NCI-H510A treated with DMSO at 0.1 percent for 48 hours (cell line): ENCODE data around the gene SHOX.
"Not testable (repeated sequence)": the region's sequence is repeated elsewhere in the genome, so short reads cannot be mapped to it uniquely, and the experiment has no call there.

Experiments
- DNase-seq: peaks from one replicate; lab custom pipeline; 2025; lab: John Stamatoyannopoulos, UW

The SHOX gene

DNA sequence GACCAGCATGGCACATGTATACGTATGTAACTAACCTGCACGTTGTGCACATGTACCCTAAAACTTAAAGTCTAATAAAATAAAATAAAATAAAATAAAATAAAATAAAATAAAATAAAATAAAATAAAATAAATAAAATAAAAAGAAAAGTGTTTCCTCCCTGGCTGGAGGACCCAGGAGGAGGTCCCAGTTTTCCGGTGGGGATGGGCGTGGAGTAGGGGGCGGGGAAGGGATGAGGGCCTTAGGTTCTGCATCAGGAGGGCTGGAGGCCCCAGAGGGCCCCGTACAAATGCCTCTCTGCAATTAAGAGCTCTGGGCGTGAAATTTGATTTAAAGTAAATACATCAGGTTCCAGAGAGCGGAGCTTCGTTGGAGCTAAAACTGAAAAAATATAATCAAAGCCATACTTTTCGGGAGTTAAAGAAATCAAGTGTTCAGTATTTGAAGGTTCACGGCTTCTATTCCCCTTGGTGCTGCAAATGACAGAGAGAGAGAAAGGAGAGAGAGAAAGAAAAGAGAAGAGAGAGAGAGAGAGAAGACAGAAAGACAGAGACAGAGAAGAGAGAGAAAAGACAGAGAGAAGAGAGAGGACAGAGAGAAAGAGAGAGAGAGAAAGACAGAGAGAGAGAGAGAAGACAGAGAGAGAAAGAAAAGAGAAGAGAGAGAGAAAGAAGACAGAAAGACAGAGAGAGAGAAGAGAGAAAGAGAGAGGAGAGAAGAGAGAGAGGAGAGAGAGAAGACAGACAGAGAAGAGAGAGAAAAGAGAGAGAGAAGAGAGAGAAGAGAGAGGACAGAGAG lies 8.7 kb upstream of the SHOX start:
- DNase-seq = no peak

DNA sequence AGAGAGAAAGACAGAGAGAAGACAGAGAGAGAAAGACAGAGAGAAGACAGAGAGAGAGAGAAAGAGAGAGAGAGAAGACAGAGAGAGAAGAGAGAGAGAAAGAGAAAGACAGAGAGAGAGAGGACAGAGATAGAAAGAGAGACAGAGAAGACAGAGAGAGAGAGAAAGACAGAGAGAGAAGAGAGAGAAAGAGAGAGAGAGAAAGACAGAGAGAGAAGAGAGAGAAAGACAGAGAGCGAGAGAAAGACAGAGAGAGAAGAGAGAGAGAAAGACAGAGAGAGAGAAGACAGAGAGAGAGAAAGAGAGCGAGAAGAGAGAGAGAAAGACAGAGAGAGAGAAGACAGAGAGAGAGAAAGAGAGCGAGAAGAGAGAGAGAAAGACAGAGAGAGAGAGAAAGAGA lies 7.8 kb upstream of the SHOX start:
- not testable (repeated sequence) for DNase-seq

DNA sequence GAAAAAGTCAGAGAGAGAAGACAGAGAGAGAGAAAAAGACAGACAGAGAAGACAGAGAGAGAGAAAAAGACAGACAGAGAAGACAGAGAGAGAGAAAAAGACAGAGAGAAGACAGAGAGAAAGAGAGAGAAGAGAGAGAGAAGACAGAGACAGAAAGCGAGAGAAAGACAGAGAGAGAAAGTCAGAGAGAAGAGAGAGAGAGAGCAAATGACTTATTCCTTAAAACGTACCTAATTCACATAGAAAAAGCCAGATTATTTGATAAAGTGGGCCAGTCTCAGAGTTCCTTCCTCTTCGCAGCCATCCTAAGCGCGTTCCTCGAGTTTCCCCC lies 7.4 kb upstream of the SHOX start:
- DNase-seq = no peak

DNA sequence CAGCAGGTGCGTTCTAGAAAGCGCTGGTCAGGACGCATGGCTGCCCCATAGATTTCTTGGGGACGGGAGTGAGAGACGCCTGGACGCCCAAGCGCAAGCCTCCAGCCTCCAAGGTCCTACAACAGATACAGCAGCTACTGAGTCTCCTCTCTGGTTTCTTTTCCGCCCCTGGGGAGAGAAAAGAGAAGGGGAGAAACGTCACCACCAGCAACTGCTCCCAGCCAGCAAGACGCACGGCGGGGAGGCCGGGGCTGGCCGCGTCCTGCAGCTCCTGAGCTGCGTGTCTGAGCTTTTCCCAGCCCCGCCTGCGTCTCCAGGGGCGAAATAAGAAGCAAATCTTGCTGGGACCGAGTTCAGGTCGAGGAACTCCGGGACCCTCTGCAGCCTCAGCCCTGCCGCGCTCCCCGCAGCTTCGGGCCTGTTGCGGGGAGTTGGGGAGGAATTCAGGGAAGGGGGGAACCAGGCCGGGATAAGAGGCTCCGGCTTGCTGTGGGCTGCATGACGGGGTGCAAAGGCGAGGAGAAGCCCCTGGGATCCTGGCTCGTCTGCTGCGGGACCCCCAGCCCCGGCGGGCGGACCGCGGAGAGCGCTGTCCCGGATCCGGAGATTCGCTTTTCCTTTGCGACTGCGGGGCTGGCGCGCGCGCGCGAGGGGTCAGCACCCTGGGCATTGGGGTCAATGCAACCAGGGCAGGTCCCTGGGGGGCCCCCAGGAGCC lies 6.8 kb upstream of the SHOX start:
- DNase-seq = no peak

DNA sequence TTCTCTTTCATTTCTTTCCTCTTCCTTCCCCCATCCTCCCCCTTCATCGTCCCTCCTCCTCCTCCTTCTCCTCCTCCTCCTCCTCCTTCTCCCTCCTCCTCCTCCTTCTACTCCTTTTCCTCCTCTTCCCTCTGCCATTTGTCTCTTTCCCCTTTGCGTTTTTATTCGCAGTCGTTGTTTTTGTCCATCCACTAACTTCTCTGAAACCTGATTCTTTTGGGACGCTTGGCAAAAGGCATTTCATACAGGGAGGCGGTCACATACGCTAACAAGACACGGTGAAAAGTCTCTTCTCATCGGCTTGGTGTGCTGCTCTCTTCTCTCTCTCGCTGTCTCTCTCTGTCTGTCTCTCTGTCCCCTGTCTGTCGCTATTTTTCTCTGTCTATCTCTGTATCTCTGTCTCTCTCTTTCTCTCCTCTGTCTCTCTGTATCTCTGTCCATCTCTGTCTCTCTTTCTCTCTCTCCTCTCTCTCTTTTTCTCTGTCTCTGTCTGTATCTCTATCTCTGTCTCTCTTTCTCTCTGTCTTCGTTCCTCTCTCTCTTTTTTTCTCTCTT lies 5.4 kb upstream of the SHOX start:
- no peak for DNase-seq

DNA sequence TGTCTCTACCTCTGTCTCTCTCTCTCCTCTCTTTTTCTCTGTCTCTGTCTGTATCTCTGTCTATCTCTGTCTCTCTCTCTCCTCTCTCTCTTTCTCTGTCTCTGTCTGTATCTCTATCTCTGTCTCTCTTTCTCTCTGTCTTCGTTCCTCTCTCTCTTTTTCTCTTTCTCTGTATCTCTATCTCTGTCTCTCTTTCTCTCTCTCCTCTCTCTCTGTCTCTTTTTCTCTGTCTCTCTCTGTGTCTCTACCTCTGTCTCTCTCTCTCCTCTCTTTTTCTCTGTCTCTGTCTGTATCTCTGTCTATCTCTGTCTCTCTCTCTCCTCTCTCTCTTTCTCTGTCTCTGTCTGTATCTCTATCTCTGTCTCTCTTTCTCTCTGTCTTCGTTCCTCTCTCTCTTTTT lies 4.5 kb upstream of the SHOX start:
- not testable (repeated sequence) for DNase-seq

DNA sequence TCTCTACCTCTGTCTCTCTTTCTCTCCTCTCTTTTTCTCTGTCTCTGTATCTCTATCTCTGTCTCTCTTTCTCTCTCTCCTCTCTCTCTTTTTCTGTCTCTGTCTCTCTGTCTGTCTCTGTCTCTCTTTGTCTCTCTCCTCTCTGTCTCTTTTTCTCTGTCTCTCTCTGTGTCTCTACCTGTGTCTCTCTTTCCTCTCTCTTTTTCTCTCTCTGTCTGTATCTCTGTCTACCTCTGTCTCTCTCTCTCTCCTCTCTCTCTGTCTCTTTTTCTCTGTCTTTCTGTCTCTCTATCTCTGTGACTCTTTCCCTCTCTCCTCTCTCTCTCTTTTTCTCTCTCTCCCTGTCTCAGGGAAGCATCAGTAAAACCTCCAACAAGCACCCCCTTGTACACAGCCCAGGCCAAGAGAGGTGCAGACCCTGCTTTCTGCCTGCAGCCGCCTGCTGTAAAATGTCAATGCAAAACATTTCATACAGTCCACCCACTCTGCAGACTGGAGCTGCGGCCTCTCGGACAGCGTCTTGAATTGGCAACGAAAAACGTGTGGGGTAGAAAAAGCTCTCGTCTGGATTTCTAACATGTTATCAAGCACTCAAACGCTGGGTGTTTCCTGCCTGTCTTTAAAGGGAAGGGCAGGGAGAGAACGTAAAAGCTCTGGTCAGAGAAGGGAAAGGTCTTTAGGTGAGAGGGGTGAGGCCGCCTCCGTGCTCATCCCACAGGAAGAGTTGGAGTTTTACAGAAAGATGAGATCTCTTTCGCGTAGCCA lies 3.7 kb upstream of the SHOX start:
- DNase-seq = no peak

DNA sequence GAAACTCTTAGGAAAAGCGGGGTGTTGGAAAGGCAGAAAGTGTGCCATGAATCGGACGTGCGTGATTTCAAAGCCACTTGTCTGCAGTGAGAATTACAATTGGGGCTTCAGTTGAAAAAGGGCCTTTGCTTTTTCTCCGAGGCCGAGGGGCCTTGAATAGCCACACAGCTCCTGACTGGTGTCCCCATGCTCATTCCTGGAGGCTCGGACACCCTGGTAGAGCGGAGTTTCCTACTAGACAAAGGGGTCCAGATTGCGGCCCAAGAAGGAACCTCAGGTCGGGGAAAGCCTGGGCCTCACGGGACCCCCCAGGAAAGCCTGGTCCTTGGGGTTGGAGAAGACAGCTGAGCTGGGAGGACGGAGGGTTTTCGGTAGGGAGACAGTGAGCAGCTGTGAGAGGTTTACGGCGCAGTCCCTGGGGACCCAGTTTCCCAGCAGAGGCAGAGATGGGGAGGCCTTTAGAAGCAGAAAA lies 3.0 kb upstream of the SHOX start:
- DNase-seq = no peak

DNA sequence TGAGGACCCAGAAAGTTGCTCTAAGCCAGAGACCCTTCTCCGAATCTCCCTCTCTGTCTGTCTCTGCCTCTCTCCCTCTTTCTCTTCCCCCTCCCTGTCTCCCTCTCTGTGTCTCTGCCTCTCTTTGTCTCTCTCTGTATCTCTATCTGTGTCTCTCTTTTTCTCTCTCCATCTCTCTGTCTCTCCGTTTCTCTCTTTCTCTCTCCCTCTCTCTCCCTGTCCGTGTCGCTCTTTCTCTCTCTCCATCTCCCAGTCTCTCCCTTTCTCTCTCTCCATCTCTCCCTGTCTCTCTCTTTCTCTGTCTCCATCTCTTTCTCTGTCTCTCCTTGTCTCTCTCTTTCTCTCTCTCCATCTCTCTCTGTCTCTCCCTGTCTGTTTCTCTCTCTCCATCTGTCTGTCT lies 2.6 kb upstream of the SHOX start:
- DNase-seq = no peak

DNA sequence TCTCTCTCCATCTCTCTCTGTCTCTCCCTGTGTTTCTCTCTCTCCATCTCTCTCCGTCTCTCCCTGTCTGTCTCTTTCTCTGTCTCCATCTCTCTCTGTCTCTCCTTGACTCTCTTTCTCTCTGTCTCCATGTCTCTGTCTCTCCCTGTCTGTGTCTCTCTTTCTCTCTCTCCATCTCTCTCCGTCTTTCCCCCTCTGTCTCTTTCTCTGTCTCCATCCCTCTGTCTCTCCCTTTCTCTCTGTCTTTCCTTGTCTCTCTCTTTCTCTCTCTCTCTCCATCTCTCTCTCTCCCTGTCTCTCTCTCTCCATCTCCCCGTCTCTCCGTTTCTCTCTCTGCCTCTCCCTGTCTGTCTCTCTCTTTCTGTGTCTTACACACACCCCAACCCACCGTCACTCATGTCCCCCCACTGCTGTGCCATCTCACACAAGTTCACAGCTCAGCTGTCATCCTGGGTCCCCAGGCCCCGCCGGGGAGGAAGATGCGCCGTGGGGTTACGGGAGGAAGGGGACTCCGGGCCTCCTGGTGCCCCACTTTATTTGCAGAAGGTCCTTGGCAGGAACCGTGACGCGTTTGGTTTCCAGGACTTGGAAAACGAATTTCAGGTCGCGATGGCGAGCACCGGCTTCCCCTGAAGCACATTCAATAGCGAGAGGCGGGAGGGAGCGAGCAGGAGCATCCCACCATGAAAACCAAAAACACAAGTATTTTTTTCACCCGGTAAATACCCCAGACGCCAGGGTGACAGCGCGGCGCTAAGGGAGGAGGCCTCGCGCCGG lies 1.2 kb upstream of the SHOX start:
- DNase-seq = no peak

DNA sequence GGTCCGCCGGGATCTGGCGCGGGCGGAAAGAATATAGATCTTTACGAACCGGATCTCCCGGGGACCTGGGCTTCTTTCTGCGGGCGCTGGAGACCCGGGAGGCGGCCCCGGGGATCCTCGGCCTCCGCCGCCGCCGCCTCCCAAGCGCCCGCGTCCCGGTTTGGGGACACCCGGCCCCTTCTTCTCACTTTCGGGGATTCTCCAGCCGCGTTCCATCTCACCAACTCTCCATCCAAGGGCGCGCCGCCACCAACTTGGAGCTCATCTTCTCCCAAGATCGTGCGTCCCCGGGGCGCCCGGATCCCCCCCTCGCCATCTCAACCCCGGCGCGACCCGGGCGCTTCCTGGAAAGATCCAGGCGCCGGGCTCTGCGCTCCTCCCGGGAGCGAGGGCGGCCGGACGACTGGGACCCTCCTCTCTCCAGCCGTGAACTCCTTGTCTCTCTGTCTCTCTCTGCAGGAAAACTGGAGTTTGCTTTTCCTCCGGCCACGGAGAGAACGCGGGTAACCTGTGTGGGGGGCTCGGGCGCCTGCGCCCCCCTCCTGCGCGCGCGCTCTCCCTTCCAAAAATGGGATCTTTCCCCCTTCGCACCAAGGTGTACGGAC lies 482 bp upstream of the SHOX start:
- DNase-seq = no peak

DNA sequence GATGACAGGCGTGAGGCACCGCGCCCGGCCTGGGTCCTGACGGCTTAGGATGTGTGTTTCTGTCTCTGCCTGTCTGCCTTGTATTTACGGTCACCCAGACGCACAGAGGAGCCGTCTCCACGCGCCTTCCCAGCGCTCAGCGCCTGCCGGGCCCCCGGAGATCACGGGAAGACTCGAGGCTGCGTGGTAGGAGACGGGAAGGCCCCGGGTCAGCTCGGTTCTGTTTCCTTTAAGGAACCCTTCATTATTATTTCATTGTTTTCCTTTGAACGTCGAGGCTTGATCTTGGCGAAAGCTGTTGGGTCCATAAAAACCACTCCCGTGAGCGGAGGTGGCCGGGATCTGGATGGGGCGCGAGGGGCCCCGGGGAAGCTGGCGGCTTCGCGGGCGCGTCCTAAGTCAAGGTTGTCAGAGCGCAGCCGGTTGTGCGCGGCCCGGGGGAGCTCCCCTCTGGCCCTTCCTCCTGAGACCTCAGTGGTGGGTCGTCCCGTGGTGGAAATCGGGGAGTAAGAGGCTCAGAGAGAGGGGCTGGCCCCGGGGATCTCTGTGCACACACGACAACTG lies 1.3 kb downstream of the SHOX start:
- DNase-seq = no peak

DNA sequence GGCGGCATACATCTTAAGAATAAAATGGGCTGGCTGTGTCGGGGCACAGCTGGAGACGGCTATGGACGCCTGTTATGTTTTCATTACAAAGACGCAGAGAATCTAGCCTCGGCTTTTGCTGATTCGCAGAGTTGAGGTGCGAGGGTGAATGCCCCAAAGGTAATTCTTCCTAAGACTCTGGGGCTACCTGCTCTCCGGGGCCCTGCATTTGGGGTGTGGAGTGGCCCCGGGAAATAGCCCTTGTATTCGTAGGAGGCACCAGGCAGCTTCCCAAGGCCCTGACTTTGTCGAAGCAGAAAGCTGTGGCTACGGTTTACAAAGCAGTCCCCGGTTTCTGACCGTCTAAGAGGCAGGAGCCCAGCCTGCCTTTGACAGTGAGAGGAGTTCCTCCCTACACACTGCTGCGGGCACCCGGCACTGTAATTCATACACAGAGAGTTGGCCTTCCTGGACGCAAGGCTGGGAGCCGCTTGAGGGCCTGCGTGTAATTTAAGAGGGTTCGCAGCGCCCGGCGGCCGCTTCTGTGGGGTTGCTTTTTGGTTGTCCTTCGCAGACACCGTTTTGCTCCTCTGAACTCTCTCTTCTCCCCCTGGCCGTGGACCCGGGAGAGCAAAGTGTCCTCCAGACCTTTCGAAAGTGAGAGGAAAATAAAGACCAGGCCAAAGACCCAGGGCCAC lies 1.9 kb downstream of the SHOX start:
- DNase-seq = no peak

DNA sequence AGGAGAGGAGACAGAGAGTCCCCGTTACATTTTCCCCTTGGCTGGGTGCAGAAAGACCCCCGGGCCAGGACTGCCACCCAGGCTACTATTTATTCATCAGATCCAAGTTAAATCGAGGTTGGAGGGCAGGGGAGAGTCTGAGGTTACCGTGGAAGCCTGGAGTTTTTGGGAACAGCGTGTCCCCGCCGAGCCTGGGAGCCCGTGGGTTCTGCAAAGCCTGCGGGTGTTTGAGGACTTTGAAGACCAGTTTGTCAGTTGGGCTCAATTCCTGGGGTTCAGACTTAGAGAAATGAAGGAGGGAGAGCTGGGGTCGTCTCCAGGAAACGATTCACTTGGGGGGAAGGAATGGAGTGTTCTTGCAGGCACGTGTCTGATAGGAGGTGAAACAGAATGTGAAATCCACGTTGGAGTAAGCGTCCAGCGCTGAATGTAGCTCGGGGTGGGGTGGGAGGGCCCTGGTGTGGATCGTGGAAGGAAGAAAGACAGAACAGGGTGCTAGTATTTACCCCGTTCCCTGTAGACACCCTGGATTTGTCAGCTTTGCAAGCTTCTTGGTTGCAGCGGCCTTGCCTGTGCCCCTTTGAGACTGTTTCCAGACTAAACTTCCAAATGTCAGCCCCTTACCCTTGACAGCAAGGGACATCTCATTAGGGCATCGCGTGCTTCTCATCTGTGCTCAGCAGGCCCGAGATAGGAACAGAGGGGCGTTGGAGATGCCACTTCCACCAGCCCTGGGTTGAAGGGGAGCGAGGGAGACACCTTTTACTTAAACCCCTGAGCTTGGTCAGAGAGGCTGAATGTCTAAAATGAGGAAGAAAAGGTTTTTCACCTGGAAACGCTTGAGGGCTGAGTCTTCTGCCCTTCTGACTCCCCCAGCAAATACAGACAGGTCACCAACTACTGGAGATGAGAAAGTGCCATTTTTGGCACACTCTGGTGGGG lies 2.7 kb downstream of the SHOX start:
- DNase-seq = no peak

DNA sequence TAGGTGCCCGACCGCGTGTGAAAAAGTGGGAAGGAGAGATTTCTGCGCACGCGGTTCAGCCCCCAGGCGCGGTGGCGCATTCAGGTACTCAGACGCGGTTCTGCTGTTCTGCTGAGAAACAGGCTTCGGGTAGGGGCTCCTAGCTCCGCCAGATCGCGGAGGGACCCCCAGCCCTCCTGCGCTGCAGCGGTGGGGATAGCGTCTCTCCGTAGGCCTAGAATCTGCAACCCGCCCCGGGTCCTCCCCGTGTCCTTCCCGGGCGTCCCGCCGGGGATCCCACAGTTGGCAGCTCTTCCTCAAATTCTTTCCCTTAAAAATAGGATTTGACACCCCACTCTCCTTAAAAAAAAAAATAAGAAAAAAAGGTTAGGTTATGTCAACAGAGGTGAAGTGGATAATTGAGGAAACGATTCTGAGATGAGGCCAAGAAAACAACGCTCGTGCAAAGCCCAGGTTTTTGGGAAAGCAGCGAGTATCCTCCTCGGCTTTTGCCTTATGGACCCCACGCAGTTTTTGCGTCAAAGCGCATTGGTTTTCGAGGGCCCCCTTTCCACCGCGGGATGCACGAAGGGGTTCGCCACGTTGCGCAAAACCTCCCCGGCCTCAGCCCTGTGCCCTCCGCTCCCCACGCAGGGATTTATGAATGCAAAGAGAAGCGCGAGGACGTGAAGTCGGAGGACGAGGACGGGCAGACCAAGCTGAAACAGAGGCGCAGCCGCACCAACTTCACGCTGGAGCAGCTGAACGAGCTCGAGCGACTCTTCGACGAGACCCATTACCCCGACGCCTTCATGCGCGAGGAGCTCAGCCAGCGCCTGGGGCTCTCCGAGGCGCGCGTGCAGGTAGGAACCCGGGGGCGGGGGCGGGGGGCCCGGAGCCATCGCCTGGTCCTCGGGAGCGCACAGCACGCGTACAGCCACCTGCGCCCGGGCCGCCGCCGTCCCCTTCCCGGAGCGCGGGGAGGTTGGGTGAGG lies 3.7 kb downstream of the SHOX start:
- no peak for DNase-seq

DNA sequence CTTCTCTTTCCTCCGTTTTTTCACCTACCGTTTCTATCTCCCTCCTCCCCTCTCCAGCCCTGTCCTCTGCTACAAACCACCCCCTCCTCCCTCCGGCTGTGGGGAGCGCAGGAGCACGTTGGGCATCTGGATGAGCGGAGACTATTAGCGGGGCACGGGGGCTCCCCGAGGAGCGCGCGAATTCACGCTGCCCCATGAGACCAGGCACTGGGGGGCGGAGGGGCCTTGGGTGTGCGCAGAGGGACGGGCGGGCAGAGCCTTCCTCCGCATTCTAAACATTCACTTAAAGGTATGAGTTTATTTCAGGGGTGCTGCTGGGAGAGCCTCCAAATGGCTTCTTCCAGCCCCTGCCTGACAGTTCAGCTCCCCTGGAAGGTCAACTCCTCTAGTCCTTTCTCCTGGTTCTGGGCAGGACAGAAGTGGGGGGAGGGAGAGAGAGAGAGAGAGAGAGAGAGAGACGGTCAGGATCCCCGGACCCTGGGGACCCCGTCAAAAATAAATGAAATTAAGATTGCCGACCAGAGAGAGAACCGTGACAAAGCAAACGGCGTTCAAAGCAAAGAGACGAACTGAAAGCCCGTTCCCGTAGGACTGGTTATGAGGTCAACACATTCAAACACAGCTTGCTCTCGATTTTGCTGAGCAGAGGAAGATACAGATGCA lies 5.0 kb downstream of the SHOX start:
- DNase-seq = no peak

DNA sequence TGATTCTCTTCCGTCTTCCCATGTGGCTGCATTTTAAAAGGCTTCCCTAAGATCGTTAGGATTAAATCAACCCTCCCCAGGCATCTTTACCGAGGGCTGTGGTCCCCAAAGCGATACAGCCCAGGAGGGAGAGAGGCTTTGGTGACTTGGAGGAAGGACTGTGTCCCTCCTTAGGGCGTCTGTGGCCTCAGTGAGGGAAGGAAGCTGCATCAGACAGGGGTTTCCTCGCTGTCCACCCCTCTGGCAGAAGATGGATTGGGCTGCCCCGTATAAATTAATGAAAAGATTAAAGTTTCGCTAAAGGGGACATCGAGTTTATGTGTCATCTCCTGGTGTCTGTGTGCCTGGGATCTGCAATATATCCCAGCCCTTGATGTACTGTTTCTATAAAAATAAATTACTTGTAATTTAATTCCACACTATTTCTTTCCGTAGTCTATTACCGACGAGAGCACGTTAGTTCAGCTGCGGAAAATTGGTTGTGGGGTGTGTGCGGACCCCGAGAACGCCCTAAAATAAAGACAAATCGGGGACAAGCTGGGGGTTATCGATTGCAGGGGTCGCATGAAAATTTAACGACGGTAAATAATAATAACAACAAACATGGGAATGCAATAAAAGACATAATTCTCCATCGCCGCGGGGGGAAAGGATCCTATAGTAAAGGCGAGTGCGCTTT lies 6.5 kb downstream of the SHOX start:
- DNase-seq = no peak
